Stimulated activated CD4-positive, alpha-beta T cell treated with anti-CD3 and anti-CD28 coated beads, Interleukin-2, amount 100 ng/mL, for 24 hours (primary cell): ENCODE measurements around the gene SORCS1.

Experiments
- DNase-seq, 2 donors: peaks; one replicate each; pipeline ENCODE4 v3.0.0-alpha.2; 2020

Gene SORCS1

DNA sequence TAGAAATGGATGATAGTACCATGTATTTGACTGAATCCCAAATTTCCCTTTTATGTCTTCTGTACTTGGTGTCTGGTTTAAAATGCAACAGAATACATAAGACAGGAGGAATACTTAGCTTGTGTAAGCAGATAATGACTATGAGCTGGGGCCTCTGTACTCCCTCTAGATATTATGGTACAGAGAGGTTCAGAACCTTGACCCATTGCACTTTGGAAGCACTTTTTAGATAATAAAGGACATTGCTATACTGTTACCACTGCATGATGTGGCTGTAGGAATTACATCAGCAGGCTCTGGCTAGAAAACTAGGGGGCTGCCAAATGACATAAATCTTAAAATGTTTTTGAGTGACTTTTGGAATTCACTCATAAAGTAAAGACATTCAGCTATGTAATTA, 526.6 kb downstream of the SORCS1 start:
- no peak for DNase-seq

DNA sequence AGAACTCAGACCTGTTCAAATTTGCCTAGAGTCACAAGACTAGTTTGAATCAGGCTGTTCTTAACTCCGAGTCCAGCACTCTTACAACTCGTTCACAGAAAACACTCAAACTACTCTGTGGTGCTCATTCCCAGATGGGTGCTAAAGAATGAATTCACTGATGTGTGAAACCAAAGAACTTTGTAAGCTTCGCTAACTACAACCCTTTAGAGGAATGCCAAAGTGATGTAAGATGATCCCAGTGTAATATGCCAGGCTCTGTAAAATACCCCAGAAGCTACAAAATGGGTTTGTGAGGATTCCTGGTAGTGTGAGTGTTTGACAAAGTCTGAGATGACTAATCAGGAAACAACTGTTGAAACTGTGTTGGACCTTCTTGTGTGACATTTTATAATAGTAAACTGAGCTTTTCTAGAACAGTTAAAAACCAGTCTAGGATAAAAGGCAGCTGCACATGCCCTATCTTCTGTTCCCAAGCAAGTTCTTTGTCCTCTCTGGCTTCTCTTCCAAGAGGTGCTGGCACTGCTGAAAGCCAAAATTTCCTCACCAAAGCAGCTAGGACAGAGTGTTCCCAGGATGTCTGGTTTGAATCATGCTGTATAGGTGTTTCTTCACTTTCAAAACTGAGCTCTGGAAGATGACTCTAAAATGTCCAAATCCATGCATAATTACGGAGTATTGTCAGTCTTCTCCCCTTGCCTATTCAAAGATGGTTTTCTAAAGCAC, 527.6 kb downstream of the SORCS1 start:
- no peak for DNase-seq

DNA sequence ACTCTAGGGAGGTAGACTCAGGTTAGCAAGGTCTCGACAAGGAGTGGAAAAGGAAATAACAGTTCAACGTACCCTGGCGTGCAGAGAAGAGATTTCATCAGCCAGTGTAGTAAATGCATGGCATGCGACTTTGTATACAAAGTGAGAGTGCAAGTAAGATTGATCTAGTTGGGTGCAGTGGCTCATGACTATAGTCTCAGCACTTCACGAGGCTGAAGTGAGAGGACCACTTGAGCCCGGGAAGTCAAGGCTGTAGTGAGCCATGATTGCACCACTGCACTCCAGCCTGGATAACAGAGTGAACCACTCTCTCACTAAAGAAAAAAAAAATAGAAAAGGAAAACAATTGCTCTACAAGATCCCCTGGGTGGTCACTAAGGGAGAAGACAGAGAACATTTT, 528.6 kb downstream of the SORCS1 start:
- DNase-seq: no peak

DNA sequence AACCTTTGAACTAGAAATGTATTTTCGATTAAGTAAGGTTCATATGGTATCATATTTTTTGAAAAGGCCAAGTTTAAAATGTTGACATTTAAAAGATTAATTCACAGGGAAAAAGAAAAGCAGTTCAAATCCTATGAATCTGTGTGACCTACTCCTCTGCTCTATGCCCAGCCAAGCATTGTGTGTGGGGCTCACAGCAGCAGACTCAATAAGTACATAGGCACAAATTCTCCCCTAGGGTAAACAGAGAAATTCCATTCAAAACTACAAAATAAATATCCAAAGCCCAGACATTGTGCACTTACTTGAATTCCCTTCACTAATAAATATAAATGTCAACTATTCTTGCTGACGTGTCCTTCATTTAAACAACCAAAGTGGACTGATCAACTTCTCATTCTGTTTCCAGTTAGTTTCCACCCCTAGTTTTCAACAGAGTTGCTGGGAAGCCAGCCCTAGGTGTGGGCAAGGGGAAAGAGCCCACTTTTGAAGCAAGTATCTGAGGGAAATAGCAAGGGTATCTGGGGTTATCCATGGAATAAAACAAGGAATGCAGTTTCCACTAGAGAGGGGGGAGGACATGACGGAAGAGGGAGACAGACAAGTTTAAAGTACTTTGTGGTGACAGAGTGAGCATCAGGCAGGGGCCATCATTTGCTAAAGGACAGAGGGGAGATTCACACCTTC, 533.3 kb downstream of the SORCS1 start:
- DNase-seq: no peak

DNA sequence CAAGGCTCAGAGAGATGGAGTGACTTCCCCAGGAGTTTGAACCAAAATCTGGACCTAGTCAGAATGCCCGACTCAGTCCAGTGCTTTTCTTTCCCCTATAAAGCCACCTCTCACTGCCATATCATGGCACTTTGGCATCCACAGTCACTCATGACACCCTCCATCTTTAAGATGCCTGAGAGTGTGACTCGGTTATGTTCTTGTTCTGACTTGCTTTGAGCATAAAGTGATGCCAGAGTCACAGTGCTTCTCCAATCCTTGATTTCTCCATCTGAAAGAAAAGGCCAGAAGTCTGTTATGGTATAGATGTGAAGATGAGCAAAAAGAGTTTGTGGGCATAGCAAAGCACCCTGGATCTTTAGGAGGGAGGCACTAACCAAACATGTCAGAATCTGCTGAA, 538.1 kb downstream of the SORCS1 start:
- no peak for DNase-seq

DNA sequence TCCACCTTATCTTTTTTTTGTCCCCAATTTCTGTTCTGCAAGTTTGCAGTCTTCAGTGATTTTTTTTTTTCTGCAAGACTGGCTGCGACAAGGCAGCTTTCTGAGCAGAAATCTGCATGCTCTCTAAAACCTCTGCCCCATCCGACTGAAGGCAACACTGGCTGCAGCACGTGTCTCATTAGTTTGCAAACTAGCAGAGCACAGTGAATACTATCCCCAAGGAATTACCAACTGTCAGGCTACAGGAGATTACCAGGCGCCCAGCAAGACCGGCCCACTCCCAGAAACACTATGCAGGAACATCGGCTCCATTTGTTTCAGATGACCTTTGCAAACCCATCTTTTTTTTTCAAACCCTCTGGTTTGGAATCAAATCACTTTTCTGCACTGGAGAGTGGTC, 538.8 kb downstream of the SORCS1 start:
- DNase-seq: no peak

DNA sequence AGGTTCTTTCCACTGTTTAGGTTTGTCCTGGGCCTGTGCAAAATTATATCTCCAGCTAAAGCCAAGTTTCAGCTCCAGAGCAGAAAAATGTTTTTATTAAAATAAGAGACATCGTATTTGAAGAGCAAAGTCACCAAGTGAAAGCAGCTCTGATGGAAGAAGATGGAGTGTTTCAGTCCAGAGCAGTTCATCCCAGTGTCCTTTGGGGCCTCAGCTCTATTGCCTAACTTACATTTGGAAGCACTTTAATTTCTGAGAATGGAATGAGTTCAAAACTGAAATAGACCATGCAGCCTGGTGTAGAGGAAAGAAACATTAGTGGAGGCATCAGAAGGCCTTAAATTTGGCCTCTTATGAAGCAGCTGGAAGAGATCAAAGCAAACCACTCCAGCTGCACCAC, 545.2 kb downstream of the SORCS1 start:
- DNase-seq: no peak

DNA sequence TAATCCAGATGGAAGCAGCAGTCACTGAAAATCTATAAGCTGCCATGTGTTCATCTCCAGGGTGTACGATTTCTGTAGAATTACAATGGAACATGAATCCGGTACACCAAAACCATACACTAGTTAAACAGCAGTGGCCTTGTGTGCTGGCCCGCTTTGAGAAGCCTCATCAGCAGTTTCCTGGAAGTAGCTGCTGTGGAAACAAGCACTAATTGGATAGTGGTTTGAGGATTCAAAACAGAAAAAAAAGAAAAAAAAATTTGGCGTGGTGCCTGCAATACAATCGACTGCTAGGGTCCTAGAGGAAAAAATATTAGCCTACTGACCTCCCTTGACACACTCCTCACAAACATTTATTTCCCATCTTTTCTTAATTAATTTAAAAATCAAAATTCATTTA, 545.9 kb downstream of the SORCS1 start:
- DNase-seq: no peak

DNA sequence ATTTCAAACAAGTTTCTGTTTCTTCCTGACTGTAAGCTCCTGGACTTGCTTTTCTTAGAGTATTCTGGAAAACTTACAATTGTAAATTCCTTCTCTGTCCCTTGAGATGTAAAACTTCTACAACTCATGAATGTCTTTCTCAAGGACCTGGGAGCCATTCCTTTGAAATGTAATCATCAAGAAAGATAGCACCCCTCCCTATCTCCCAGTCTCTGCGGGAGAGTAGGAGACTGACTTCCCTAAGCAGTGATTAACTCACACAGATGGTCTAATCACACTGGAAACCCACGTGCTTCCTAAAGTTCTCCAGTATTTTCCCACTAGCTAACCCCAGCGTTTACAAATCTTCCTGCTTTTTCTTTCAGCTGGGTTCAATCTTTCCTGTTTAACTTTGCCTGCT, 549.4 kb downstream of the SORCS1 start:
- DNase-seq: no peak

DNA sequence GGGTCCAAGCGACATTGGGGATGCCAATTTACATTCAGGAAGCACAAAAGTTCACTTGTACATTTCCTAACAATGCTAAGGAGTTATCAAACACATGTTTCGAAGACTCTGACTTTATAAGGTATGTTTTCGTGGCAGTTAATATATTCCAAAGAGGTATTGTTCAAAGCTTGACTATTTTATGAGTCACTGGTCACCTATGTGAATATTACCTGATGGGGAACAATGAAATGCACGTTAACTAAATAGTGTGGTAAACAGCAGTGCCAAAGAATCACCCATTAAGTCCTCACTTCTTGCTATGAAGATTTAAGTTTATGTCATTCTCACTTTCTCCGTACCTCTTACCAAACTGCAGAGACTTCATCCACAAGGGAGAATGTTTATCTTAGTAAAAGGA, 550.2 kb downstream of the SORCS1 start:
- DNase-seq: no peak

DNA sequence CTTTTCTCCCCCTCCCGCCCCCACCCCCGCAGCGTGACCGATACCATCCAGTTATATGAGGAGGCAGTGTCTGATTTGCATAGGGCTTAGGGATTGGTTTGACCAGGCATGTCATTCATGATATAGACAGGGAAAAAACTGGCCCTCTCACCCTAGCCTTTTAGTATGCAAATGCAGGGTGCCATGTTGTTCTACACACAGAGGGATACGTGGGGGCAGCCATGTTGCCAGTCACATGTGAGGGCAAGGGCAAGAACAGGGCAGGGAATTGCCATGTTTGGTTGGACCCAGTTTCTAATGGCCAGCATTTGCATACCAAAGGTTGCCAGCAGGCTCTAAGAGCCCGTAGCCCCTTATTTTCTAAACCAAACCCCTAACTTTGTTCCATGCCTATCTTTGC, 552.1 kb downstream of the SORCS1 start:
- no peak for DNase-seq

DNA sequence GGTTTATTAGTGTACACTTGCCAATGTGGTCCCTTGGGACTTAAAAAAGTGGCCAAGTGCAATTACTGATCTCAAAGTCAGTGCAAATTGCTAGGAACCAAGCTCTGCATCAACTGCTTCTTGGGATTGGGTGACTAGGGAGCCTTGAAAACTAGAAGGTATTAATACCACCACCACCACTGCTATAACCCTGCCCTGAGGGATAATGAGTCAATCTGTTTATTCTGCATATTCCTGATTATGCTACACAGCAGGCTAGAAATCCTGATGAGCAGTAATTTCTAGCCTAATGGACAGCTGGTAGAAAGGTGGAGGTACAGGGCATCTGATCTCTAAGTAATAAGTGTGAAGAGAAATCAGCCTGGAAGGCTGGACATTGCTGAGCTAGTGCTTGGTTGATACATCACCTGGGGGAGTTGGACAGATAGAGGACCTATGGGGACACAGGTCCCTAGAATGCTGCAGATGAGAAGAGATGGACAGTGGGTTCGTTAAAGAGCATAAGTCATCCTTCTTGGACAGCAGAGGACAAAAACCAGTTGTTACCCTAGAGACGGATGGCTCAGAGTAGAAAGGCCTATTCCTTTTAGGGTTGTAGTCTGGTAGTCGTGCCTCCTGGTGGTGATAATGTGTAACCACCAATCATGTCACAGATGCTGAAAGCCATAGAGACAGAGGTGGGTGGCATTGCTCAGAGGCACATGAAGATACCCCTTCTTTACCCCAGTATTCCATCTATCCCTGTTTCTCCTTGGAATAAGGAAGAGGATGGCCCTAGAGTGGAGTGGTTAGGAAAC, 554.8 kb downstream of the SORCS1 start:
- no peak for DNase-seq

DNA sequence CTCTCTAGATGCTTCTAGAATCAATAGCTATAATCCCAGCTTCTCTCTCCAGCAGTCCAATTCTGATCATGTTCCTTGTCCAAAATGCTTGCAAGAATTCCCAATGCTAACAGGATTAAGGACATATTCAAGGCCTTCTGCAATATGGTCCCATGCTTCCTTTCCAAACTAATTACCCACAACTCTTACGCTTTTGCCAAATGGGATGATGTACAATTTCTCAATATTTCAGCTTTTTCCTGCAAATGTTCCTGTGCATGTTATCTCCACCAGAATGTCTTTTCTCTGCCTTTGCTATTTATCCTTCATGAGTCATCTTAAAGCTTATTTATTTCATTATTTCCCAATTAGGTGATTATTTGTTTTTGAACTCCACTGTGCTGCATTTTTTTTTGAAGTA, 556.4 kb downstream of the SORCS1 start:
- DNase-seq: no peak

DNA sequence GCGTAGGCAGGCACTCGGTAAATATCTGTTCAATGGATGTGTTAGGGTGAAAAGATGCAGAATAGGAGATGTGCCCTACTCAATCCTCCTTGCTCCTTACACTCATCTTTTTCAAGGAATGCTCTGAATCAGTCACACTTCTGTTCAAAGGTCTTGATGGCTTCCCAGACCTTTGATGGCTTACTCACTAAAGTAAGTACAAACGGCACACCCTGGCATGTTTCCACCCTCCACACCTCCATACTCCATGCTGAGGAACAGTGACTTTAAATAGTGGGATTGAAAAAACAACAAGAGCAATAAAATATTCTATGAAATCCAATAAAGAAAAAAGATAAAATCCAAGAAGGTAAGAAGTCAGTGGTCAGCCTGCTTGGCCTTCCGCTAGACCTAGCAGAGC, 569.2 kb downstream of the SORCS1 start:
- no peak for DNase-seq

DNA sequence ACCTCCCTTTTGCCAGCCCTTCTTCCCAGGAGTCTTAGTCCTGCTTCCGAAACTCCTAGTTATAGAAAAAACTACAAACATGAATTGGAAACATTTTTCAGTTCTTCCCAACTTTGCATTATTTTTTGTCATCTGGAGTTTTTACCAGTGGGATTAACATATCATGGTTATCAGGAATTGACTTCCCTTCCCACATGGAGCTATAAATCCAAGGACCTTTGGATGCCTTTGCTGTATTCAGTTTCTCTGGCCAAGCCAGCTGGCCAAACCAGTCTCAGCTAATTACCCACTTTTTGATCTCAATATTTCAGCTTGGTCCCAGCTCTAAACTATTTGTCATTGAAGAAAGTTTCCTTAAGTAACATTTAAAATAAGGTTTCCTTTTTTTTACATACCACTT, 570.6 kb downstream of the SORCS1 start:
- no peak for DNase-seq

DNA sequence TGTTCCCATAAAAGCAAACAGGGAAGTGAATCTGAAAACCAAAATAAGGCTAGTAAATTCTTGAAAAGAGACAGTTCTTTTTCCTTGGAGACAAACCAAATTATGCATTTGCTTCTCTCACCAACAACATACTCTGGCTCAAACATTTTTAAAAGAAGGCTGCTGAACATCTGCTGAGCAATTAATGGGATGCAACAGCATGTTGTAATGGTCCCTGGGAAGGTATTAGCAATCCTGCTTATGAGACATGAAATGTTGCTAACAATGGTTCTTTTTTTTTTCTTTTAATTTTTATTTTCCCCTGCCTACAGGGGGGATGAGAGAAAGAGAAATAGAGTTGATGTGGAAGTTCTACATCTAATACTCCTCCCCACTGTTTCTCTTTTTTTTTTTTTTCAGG, 572.1 kb downstream of the SORCS1 start:
- no peak for DNase-seq

DNA sequence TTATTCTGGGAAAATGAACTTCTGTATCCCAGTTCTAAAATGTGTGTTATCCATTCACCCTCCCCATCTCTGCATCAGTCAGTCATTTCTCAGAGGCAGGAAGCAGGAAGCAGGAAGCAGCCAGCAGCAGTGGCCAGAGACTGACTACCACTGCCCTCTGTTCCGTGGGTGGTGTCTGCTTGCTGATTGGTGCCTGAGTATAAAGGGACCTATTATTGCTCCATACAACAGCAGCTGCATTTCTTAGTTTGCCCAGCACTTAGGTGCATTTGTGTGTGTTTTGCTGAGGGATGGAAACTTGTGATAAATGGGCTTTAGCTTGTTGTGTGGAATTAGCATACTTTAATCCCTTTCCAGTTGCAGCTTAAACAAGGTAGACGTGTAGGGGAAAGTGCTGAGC, 582.2 kb downstream of the SORCS1 start:
- no peak for DNase-seq

DNA sequence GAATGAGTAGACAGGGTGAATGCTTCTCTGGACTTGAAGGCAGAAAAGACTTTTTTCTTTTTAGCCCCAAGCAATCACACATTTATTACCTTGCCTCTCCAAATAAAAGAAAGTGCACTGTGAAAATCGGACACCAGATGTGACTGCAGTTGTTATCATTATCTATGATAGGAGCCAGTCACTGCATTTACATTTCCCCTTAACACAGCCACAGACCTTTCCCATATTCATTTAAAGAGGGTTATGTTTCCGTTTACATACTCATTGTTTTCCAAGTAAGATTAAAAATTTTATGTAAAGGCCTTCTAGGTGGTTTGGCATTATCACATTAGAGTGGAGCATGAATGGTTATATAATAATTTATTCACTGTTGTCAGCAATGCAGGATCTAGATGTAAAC, 586.8 kb downstream of the SORCS1 start:
- DNase-seq: no peak

DNA sequence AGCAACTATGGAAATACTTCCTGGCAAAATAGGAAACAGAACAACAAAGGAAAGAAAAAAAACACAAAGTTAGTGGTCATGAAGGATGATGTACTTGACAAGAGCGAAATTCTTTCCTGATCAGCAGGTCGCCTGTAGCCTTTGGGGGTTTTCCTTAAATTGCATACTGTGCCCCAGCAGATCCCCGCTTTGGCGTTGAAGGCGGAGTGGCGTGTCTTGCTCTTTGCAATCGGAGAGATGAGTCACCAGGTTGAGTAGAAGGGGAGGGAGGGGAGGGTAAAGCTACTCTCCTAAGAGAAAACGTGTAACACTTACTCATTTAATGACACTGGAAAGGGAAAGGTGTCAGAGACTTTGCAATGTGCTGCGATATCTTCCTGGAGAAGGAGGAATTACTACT, 587.2 kb downstream of the SORCS1 start:
- DNase-seq: no peak

DNA sequence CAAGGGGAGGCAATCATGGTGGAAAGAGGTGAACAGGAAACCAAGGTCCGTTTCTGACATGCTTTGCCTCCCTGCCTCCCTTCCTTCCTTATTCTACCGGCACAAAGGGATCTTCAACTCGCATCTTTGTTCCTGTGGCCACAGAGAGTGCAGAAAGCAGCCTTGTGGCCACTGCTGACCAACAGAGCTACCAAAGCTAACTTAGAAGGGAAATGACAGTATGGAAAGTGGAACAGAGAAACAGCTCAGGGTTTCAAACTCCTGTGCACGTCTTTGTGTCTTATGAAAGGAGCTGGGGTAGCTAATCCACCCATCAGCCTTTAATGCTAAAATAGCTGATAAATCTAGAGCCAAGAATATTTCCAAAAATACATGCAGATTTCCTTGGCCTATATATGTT, 588.0 kb downstream of the SORCS1 start:
- no peak for DNase-seq

DNA sequence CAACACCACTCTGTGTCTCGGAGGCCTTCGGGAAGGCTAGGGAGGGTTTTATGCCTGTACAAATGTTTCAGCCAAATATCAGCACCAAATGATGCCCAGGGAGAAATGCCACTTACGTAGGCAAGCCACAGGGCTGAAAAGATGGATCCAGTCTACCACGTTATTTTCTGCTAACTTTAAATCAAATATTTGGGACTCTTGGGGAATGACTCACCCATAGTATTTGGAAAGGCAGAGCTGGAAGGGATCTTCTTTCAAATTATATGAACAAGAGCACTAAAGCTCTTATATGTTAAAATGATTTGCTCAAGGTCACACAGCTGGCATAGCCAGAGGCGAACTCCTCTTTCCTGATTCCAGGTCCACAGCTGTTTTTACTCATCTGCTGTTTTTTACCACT, 591.4 kb downstream of the SORCS1 start:
- DNase-seq: no peak

DNA sequence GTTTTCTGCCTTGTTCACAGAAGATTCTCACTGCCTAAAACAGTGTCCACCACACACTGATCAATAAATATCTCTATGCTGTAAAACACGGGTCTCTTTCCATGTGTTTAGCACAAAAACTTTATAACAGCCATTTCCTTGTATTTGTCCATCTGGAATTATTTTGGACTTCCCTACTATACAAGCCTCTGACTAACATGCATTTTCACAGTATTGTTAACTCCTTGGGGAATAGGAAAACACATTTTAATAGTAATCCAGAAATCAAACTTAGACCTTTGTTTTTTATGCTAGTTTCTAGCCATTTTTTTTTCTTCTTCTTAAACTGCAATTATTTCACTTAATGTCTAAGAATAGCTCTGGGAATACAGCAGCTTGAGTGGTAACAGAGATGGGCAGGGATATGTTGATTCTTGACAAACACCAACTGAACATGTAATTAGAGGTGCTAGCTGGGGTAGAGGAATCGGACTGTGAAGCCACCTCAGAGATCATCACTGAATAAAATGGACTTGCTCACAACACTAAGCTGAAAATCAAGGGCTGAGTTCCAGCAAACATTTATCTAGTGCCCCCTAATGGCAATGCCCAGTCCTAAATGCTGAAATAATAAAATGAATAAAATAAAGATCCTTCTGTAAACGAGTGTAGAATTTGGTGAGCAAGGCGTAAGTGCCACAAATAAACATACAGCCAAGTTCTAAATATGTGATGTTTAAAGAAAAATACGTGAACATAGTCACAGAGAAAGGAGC, 593.1 kb downstream of the SORCS1 start:
- DNase-seq: no peak

DNA sequence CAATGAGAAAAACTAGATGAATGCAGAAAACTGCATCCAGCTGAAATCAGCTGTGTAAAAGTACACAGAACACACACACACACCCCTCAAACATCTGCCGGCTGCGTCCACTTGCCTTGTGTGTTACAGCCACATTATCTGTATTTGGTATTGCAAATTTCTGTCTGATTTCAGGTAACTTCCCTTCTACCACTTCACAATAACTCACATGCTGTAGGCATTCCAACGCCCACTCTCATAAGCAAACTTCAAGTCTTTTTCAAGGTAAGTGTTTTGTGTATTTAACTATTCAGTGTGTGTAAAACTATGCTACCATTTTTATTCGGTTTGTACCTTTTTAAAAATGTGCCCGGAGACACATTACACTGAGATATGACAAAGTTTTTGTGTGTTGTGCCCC, 594.2 kb downstream of the SORCS1 start:
- DNase-seq: no peak
